HCT116 (cell line): ENCODE measurements around the gene TSPYL6. TPM values are rescaled to one million over a fixed set of nuclear protein-coding genes. Genes with fewer than 3 reads are reported as not detected.

Experiments used
- ATAC-seq: fragments of 200-7000 bp; cut with Tn5 transposase; 2 replicates; pipeline ENCODE4 v1.9.1; 2020; ENCODE audit warnings: mild to moderate bottlenecking, moderate library complexity
- BruUV-seq: library from RNA; stranded (reverse); fragments of 400-500 nt; replicated peaks from 2 replicates; lab custom pipeline; 2021; lab: Mats Ljungman, UMichigan
- CTCF ChIA-PET: fragments of 300-600 bp; sonication (Branson Sonifier 250); formaldehyde crosslinking; loops from one replicate; lab custom pipeline; 2021; ENCODE audit warnings: antibody characterized with exemption; lab: Charles Lee
- POLR2A ChIA-PET: fragments of 300-600, 350-600 bp; sonication (Branson Sonifier 250); formaldehyde crosslinking; loops from one replicate; lab custom pipeline; 2021; ENCODE audit warnings: antibody characterized with exemption; lab: Charles Lee
- RAD21 ChIA-PET, 2 experiments: fragments of 300-600 bp; sonication (Branson Sonifier 250); formaldehyde crosslinking; loops; one replicate each; lab custom pipeline; 2023; ENCODE audit warnings: low total read pairs in 2 of 2; ENCODE audit not compliant: uncharacterized antibody in 2 of 2, unreplicated experiment in 2 of 2, low non-redundant PET in 1 of 2; lab: Charles Lee
- DNase-seq: peaks from one replicate; pipeline ENCODE4 v3.0.0-alpha.2; 2010; ENCODE audit warnings: low read depth, low spot score
- H2AFZ ChIP-seq: fragments of 200-600 bp; shearing (Covaris generic), sonication (generic); 2 replicates; pipeline ENCODE4 v1.6.1; 2017; ENCODE audit warnings: low read depth, mixed run types, mixed read lengths, antibody characterized with exemption, low read length; ENCODE audit not compliant: poor library complexity, severe bottlenecking
- H3K27ac ChIP-seq: 2 replicates; pipeline ENCODE4 v1.5.1; 2012; ENCODE audit warnings: low read depth, low read length
- H3K27me3 ChIP-seq: fragments of 200-600 bp; sonication (generic); 2 replicates; pipeline ENCODE4 v1.6.1; 2016; ENCODE audit warnings: mixed run types, low read length, mixed read lengths; ENCODE audit not compliant: insufficient read depth
- H3K36me3 ChIP-seq, 2 experiments: fragments of 200-500 bp in 1 of 2; fragments of 200-600 bp in 1 of 2; sonication (Bioruptor generic) in 1 of 2; sonication (generic) in 1 of 2; 2 replicates each; pipeline versions ENCODE4 v1.5.1 to v1.6.1; 2014 to 2016; ENCODE audit warnings: low read length in 2 of 2, inconsistent platforms in 1 of 2, mixed read lengths in 1 of 2, mixed run types in 1 of 2; ENCODE audit not compliant: insufficient read depth in 2 of 2, control insufficient read depth in 1 of 2
- H3K4me1 ChIP-seq, 2 experiments: fragments of 200-600 bp in 1 of 2; sonication (generic) in 1 of 2; 2 replicates each; pipeline versions ENCODE4 v1.5.1 to v1.6.1; 2012 to 2017; ENCODE audit warnings: low read length in 2 of 2, inconsistent platforms in 1 of 2, mild to moderate bottlenecking in 1 of 2, mixed read lengths in 1 of 2, mixed run types in 1 of 2, moderate library complexity in 1 of 2; ENCODE audit not compliant: insufficient read depth in 2 of 2, control insufficient read depth in 1 of 2
- H3K4me2 ChIP-seq: fragments of 200-600 bp; sonication (generic); 2 replicates; pipeline ENCODE4 v1.6.1; 2017; ENCODE audit warnings: mixed run types, low read length, mixed read lengths
- H3K4me3 ChIP-seq, 2 experiments: fragments of 200-600 bp in 1 of 2; sonication (generic) in 1 of 2; replicated peaks in 1 of 2; 2 replicates each; pipeline ENCODE4 v1.5.1; 2011 to 2016; ENCODE audit warnings: low read length in 2 of 2, control low read depth in 1 of 2, low read depth in 1 of 2, mild to moderate bottlenecking in 1 of 2, mixed read lengths in 1 of 2, mixed run types in 1 of 2
- H3K79me2 ChIP-seq: fragments of 200-600 bp; sonication (generic); 2 replicates; pipeline ENCODE4 v1.6.1; 2017; ENCODE audit warnings: mild to moderate bottlenecking, mixed run types, low read length, moderate library complexity, mixed read lengths; ENCODE audit not compliant: insufficient read depth
- H3K9ac ChIP-seq: fragments of 200-600 bp; sonication (generic); 2 replicates; pipeline ENCODE4 v1.6.1; 2016; ENCODE audit warnings: low read length, mixed read lengths
- H3K9me2 ChIP-seq: fragments of 200-600 bp; sonication (generic), shearing (Covaris generic); 2 replicates; pipeline ENCODE4 v1.6.1; 2017; ENCODE audit warnings: mixed run types, mild to moderate bottlenecking, moderate library complexity; ENCODE audit not compliant: insufficient read depth
- H3K9me3 ChIP-seq, 2 experiments: fragments of 200-500 bp in 1 of 2; fragments of 200-600 bp in 1 of 2; sonication (Bioruptor generic) in 1 of 2; sonication (generic) in 1 of 2; 2 replicates each; pipeline ENCODE4 v1.6.1; 2014 to 2017; ENCODE audit warnings: low read length in 2 of 2, mixed read lengths in 2 of 2, inconsistent platforms in 1 of 2, low read depth in 1 of 2, mild to moderate bottlenecking in 1 of 2, mixed run types in 1 of 2, moderate library complexity in 1 of 2; ENCODE audit not compliant: control insufficient read depth in 1 of 2, insufficient read depth in 1 of 2
- H4K20me1 ChIP-seq: fragments of 200-600 bp; sonication (generic), shearing (Covaris generic); 2 replicates; pipeline ENCODE4 v1.6.1; 2017; ENCODE audit warnings: mixed run types, mild to moderate bottlenecking, moderate library complexity; ENCODE audit not compliant: insufficient read depth
- EGR1 ChIP-seq: IDR thresholded peaks from 2 replicates; pipeline ENCODE4 v1.6.1; 2012; ENCODE audit warnings: low read depth
- ELF1 ChIP-seq: IDR thresholded peaks from 2 replicates; pipeline ENCODE4 v1.6.1; 2012; ENCODE audit warnings: low read depth, borderline replicate concordance
- JUND ChIP-seq: IDR thresholded peaks from 2 replicates; pipeline ENCODE4 v1.6.1; 2012
- POLR2A ChIP-seq: IDR thresholded peaks from 2 replicates; pipeline ENCODE4 v1.7.0; 2011; ENCODE audit warnings: borderline replicate concordance; ENCODE audit not compliant: insufficient read depth, insufficient read length; ENCODE audit errors: extremely low read depth
- RAD21 ChIP-seq: IDR thresholded peaks from 2 replicates; pipeline ENCODE4 v1.6.1; 2012; ENCODE audit warnings: low read depth, mild to moderate bottlenecking
- SRF ChIP-seq: IDR thresholded peaks from 2 replicates; pipeline ENCODE4 v1.6.1; 2012; ENCODE audit warnings: low read depth
- TCF7L2 ChIP-seq: IDR thresholded peaks from 2 replicates; pipeline ENCODE4 v1.7.0; 2011; ENCODE audit warnings: borderline replicate concordance, inconsistent platforms; ENCODE audit not compliant: insufficient read depth, insufficient read length; ENCODE audit errors: extremely low read depth
- ZFX ChIP-seq: fragments of 450-650 bp; IDR thresholded peaks from 2 replicates; pipeline ENCODE4 v1.6.1; 2017
- intact Hi-C: fragments of 100-400 bp; cut with micrococcal nuclease; formaldehyde crosslinking; loops from 2 replicates; pipeline ENCODE4 v1.10.0; 2022
- total RNA-seq: library from RNA; stranded (reverse); gene quantifications from one replicate; pipeline ENCODE4 v1.2.1, GENCODE V29; 2021; ENCODE audit not compliant: unreplicated experiment
- TF ChIP-seq, protein P1 (sequence below): IDR thresholded peaks from 2 replicates; pipeline ENCODE4 v1.6.1; 2012; ENCODE audit warnings: low read depth
- TF ChIP-seq, protein P2 (sequence below), 3 experiments: fragments of 200-600 bp in 1 of 3; sonication (generic) in 1 of 3; IDR thresholded peaks in 2 of 3; conservative IDR thresholded peaks in 1 of 3; 2 replicates each; pipeline ENCODE4 v1.5.1; 2012 to 2017; ENCODE audit warnings: low read depth in 2 of 3, low read length in 2 of 3, antibody characterized with exemption in 1 of 3, borderline replicate concordance in 1 of 3, control low read depth in 1 of 3, mild to moderate bottlenecking in 1 of 3, mixed read lengths in 1 of 3, mixed run types in 1 of 3, moderate library complexity in 1 of 3; ENCODE audit not compliant: insufficient read depth in 1 of 3

Gene TSPYL6
- total RNA-seq, 1 experiment from 2014 or later = not detected

DNA sequence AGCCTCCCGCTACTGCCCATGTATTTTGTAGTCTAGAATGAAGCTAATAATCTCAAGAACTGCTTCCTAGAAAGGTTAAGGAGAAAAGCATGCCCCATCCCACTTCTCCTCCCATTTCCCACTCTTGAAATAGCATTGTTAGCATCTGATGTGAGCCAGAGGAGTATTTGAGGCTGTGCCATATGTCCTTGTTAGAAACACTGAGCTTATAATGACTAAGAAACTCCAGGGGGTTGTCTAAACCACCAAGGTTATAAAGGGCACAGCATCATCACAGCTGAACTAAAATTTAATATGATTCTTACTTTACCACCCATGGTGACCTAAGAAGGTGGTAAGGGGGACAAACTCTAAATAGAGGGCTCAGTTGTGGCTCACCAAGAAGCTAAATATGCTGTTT lies 16.6 kb downstream of the TSPYL6 start:
- no peaks in the 10 kb centered on the region for H3K79me2 ChIP-seq

More for the DNA sequence above, 16.6 kb downstream of the TSPYL6 start:
- intact Hi-C loops = no loop called here
- Histone ChIP-seq H3K4me1 (peaks cover 0 to 20% of the 10 kb centered on the region in 2 experiments; a peak in 3 of 4 replicates), H2AFZ (no peak overlapping the region), H3K4me2 (no peak overlapping the region), H3K9ac (no peak overlapping the region), H3K9me2 (no peaks in the 10 kb centered on the region; the same call in 1 of the 2 replicates), H3K27ac (no peak overlapping the region), H3K36me3 (no peaks in the 10 kb centered on the region), H3K27me3 (no peaks in the 10 kb centered on the region), H4K20me1 (no peaks in the 10 kb centered on the region), H3K4me3 (no peak overlapping the region), H3K9me3 (peaks cover 0 to 7% of the 10 kb centered on the region in 2 experiments; a peak in 1 of 4 replicates)
- DNase-seq = no peak
- TF ChIP-seq EGR1 (no peak), TCF7L2 (no peak), POLR2A (no peak), JUND (no peak), ELF1 (no peak), ZFX (no peak), RAD21 (no peak), SRF (no peak)
- TF ChIP-seq, protein P1, sequence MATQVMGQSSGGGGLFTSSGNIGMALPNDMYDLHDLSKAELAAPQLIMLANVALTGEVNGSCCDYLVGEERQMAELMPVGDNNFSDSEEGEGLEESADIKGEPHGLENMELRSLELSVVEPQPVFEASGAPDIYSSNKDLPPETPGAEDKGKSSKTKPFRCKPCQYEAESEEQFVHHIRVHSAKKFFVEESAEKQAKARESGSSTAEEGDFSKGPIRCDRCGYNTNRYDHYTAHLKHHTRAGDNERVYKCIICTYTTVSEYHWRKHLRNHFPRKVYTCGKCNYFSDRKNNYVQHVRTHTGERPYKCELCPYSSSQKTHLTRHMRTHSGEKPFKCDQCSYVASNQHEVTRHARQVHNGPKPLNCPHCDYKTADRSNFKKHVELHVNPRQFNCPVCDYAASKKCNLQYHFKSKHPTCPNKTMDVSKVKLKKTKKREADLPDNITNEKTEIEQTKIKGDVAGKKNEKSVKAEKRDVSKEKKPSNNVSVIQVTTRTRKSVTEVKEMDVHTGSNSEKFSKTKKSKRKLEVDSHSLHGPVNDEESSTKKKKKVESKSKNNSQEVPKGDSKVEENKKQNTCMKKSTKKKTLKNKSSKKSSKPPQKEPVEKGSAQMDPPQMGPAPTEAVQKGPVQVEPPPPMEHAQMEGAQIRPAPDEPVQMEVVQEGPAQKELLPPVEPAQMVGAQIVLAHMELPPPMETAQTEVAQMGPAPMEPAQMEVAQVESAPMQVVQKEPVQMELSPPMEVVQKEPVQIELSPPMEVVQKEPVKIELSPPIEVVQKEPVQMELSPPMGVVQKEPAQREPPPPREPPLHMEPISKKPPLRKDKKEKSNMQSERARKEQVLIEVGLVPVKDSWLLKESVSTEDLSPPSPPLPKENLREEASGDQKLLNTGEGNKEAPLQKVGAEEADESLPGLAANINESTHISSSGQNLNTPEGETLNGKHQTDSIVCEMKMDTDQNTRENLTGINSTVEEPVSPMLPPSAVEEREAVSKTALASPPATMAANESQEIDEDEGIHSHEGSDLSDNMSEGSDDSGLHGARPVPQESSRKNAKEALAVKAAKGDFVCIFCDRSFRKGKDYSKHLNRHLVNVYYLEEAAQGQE = no peak
- TF ChIP-seq, protein P2, sequence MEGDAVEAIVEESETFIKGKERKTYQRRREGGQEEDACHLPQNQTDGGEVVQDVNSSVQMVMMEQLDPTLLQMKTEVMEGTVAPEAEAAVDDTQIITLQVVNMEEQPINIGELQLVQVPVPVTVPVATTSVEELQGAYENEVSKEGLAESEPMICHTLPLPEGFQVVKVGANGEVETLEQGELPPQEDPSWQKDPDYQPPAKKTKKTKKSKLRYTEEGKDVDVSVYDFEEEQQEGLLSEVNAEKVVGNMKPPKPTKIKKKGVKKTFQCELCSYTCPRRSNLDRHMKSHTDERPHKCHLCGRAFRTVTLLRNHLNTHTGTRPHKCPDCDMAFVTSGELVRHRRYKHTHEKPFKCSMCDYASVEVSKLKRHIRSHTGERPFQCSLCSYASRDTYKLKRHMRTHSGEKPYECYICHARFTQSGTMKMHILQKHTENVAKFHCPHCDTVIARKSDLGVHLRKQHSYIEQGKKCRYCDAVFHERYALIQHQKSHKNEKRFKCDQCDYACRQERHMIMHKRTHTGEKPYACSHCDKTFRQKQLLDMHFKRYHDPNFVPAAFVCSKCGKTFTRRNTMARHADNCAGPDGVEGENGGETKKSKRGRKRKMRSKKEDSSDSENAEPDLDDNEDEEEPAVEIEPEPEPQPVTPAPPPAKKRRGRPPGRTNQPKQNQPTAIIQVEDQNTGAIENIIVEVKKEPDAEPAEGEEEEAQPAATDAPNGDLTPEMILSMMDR (IDR thresholded peaks at IDR 0.05 in 2 of 3, conservative IDR thresholded peaks at IDR 0.05 in 1 of 3; ENCODE audit: borderline replicate concordance in 1 of 3, insufficient read depth in 1 of 3, low read depth in 2 of 3, low read length in 2 of 3) = no peak
- ChIA-PET RAD21 (no interaction called here), CTCF (no interaction called here), POLR2A (no interaction called here)
- ATAC-seq = no peak
- BruUV-seq = no TSS peak
